HG03196 (cell line): Measurements from ENCODE around the gene UST.
"Not testable (repeated sequence)": the region's sequence is repeated elsewhere in the genome, so short reads cannot be mapped to it uniquely, and the experiment has no call there.

ENCODE experiments used
- ATAC-seq: cut with Tn5 transposase; IDR thresholded peaks from one replicate; pipeline ENCODE4 v1.9.1; 2021; ENCODE audit not compliant: unreplicated experiment

Gene UST

DNA sequence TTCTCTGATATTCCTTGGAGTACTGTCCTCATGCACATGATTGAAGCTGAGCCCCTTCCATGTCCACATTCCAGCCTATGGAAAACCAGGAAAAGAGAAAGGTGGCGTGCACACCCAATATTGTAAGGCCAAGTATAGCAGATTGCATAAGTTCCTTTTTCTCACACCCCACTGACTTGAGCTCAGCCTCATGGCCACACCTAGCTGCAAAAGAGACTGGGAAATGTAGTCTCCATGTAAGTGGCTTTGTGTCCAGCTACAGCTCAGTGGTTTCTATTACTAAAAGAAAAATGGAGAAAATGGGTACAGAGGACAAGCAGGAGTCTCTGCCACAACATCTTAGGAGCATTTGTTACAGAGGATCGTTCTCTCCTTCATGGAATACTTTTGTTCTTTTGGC is 10.8 kb upstream of the UST start:
- ATAC-seq, result no peak

DNA sequence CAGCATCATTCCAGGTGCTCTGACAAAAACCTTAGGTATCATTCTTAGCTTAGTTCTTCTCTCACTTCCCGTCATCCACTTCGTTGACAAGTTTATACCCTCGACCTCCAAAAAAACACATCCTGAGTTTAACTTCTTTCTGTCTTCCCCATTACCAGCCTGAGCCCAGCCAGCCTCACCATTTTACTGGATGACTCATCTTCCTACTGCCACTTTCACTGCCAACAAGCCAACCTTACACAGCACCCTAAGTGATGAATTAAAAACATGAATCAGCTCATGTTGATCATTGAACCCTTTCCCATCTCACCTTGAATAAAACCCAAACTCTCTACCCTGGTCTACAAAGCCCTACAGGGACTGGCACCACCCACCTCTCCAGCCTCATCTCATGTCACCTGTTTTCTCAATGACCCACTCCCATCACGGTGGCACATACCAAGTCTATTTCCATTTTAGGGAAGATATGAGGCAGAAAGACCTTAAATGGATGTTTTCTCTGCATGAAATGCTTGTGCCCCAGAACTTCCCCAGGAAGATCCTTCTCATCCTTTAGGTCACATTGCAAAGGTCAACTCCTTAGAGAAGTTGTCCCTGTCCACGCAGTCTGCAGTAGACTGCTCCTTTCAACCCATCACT is 9.9 kb upstream of the UST start:
- ATAC-seq, result no peak

DNA sequence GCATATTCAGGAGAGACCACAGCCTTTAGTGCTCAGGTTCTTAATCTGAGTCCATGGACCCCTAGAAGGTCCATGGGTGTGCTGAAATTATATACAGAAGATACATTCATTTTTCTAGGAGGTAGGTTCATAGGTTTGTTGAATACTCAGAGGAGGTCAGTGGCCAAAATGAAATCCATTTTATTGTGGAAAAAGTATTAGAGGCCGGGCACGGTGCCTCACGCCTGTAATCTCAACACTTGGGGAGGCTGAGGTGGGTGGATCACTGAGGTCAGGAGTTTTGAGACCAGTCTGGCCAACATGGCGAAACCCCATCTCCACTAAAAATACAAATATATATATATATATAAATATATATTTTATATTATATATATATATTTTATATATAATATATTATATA is 9.0 kb upstream of the UST start:
- ATAC-seq, result no peak

DNA sequence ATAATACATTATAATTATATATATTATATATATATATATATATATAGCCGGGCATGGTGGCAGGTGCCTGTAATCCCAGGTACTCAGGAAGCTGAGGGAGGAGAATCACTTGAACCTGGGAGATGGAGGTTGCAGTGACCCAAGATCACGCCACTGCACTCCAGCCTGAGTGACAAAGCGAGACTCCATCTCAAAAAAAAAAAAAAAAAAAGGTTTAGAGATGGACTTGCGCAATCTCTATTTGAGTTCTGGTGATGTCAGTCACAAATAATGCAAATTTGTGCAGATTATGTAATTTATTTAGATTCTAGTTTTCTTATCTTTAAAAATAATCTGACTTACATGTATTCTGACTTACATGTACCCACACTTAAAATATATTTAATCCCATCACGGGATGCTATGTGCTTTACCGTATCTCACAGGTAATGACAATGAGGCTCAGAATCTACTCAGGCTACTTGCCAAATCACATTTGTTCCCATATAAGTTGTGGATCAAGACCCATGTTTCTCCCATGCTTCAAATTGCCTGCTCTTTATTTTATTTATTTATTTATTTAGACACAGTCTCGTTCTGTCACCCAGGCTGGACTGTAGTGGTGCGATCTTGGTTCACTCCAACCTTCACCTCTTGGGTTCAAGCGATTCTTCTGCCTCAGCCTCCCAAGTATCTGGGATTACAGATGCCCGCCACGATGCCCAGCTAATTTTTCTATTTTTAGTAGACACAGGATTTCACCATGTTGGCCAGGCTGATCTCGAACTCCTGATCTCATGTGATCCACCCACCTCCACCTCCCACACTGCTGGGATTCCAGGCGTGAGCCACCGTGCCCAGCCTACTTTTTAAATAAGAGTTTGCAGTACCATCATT is 7.6 kb upstream of the UST start:
- no peak for ATAC-seq

DNA sequence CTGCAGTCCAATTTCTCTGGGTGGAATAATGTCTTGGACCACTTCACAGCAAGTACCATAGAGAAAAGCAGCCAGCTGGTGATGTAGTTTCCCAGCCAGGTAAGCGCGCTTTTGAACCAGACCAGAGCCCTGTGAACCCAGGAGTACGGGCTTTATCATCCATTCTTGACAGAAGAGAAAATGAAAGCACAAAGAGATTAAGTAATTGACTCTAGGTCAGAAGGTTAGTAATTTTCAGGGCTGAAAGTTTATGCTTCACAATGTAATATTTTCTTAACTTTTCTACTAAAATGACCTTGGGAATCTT is 7.1 kb upstream of the UST start:
- no peak for ATAC-seq

DNA sequence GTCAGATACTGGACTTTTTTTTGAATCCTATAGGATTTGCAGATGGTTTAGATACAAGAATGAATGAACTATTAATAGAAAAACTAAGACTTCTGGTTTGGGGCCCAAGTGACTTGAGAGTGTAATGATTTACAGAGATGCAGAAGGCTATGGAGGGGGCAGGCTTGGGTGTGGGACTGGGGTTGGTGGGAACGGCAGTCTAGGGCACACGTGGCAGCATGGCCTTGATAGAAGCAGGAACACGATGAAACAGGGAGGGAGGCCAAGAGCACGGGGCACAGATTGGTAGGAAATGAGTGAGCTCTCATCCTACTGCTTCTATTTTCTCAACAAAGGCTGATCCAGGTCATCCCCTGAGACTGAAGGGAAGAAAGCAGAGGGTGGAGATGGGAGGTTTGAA is 3.4 kb upstream of the UST start:
- ATAC-seq, result no peak

DNA sequence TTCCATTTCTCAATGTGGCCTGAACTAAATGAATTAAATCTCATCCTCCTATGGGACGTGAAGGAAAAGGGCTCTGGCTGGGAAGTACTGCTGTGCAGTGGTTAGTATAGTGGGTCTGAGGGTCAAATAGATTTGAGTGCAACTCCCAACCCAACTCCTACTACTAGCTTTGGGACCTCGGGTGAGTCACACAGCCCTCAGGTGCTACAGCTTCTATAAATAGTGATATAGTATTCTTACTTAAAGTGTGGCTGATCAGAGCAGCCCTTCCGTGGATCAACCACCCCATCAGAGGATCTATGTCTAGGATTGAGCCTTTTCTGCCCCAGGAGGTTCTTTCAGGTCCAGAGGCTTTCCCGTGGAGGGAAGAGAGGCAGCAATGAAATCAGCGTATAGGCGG is 904 bp upstream of the UST start:
- ATAC-seq, result no peak

DNA sequence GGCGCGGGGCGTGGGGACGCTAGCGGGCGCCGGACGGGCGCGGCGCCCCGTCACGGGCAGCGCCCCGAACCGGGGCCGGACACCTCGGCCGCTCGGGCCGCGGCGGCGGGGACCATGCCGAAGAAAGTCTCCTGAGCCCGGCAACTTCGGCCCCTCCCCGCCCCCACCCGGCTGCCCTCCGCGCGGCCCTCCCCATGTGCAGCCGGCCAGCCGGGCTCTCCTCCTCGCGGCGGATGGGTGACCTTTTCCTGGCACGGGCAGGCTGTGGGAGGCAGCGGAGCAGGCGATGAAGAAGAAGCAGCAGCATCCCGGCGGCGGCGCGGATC is 278 bp downstream of the UST start:
- ATAC-seq, result peak; percentile 23

DNA sequence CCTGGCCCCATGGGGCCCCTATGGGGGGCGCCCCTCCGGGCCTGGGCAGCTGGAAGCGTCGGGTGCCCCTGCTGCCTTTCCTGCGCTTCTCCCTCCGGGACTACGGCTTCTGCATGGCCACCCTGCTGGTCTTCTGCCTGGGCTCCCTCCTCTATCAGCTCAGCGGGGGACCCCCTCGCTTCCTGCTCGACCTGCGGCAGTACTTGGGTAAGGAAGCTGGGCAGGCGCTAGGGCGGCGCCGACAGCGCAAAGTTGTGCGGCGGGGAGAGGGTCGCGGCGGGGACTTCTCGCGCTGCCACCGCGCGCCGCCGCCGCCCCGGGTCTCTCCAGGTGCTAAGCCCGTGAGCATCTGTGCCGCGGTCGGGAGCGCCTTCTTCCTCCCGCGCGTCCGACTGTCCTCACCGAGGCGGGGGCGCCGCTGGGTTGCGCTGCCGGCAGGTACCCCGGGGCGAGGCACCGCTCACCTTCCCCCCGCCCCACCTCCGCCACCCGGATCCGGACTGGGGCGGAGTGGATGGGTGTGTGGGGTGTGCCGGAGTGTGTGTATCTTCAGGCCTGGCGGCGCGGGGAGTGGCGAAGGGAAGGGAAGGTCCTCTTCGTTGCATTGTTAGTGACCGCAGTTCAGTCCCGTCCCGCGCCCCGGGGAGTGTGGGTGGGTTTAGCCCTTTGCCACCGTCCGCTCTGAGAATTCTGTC is 788 bp downstream of the UST start:
- no peak for ATAC-seq

DNA sequence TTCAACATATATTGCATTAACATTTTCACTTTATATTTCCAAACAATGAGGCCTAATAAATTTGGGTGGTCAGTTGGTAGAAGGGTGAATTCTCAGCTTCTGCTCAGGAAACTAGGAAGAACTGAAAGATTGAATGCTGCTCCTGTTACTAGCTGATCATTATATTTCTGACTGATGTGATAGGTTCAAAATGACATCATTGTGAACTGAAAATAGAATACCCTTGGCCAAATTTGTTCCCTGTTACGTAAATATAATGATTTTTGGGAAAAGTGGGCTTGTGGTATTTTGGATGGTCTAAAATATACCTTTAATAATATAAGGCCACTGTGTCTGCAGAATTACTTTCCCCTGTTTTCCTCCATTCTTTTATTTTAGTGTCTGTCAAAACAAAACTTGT is 2.8 kb downstream of the UST start:
- no peak for ATAC-seq

DNA sequence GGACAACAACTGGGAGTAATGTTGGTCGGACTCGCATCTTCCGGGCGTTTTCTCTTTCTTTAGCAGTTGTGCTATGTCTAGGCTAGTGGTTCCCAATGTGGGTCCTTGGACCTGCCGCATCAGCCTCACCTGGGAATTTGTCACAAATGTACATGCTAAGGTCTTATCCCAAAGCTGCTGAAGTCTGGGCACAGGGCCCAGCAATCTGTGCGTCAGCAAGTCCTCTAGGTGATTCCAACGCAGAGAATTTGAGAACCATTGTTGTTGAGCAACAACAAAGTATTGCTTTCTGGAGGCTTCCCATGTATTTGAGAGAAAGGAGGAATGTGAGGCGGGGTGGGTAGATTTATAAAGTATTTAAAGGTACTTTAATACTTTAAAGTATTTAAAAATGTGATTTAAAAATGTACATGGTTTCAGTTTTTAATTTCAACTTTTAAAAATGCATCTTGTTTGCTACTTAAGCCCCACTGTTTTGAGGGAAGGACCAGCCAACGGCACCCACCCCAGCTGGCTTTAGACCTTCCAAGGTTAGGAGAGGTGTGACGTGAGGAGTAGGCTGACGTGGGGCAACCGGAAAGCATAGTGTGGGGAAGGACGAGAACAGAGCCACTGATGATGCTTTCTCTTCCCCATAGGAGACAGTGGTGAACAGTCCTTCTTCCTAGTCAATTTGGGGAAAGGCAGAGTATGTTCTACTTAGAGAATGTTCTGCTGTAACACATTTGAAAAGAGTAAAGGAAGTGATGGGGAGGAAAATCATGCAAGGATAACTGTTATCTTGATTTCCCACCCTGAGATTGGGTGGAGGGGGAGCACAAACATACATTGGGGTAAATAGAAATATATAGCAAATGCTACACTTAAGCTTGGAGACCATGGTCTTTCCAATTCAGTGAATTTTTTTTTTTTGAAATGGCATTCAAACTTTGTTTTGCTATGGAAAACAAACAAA is 4.3 kb downstream of the UST start:
- no peak for ATAC-seq

DNA sequence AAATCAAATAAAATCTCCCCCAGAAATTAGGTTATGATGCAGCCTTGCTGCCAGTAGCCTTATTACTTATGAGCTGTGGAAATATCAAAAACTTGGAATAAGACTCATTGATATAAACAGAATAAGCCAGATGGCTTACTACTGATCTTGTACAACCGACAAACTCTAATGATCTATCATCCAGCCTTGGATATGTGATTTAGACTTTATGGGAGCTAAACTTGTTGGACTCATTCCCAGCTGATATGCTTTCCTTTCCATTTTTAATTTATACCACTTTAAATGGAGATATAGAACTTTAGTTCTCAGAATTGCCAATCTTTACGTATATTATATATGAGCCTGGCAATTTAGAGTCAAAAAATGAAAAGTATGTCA is 5.0 kb downstream of the UST start:
- no peak for ATAC-seq

DNA sequence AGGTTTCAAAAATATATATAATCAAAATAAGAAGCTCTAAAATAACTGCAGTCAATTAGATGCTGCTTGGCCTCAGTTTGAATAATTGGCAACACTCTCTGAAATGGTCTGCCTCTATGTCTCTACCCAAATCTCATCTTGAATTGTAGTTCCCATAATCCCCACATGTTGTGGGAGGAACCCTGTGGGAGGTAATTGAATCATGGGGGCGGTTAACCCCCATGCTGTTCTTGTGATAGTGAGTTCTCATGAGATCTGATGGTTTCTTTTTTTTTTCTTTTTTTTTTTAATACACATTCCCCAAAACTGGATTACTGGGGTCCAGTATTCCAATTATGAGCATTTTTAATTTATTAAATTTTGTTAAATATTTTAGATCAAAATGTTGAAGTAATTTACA is 8.5 kb downstream of the UST start:
- not testable (repeated sequence) for ATAC-seq

DNA sequence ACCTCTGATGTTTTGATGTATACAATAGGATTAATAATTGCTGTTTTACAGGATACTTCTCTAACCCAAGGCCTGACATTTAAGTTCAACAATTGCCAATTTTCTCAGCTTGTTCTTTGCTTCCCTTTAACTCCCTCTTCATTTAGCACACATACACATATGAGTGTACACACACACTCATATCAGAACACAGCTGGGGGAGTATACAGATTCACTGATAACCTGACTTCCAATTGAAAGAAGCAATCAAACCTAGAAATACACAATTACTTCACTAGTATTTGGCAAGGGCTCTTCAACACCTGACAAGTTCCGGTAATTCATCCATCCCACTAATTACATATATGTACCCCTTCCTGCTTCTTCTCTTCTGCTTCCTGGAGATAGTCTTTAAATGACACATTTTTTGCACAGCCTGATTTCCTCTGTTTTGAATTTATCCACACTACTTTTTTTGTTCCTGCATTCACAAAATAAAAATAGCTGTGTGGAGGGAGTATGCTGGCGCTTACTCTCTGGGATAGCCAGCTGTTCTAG is 11.2 kb downstream of the UST start:
- no peak for ATAC-seq

DNA sequence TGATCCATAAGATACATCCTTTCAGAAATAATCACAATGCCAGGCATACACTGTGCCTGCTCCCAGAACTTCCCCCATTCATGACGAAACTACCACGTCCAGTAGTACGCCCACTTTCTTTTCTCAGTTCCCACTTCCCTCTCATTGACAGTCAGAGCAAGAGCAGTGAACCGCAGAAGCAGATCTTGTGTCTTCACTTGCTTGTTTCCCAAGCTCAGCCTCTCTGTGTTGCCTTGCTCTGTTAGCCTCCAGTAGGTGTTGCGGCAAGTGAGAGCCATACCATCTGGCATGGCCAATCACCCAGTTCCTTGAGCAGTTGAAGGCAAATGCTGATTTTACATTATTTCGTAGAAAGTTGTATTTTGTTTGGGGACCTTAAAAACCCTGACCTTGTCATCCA is 11.7 kb downstream of the UST start:
- peak; percentile 73 for ATAC-seq

DNA sequence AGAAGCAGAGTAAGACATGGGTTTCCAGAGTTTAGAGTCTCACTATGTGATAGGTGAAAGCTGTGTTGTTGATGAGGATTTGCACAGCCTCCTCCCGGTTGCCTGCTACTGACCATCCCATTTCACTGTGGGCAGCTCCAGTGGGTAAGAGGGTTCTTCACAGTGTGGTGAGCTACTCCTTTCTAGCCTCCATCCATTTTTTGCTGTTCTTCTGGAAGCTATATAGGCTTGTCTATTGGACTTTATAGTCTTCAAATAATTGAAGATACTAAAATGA is 13.4 kb downstream of the UST start:
- no peak for ATAC-seq

DNA sequence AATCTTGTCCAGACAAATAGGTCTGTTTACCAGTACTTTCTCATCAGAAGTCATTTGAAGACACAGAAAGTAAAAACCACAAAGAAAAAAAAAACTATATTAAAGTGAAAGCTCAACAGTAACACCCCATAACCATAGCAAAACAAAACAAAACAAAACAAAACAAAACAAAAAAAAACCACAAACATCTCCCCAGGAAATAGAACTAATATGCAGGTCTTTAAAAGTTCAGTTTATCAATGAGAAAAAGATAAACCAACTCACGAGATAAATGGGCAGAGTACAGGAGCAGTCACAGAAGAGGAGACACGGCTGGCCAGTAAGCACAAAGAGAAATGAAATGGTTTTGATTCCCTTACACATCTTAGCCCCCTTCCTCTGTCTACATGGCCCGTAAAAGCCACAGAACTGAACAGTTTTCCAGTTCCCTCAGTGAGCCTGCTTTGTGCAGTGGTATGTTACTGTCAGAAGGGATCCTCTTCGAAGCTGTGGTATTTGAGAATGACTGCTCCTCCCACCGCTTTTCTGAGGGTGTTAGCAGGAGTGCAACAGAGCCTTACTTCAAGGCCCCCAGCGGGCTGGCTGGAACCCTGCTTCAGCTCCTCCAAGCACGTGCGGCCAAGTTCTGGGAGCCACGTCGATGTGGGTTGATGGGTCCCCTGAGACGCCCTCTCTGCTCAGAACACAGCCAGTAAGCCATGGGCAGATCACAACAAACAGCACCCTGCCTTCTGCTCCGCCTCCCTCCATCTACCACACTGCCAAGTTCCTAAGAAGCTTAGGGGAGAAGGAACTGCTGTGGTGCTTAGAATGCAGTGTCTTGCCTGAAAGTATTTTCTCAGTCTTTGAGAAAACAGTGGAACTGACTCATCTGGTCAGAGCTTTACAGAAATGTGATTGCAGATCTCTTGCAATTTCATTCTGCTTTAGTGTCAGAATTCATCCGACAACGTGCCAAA is 14.0 kb downstream of the UST start:
- ATAC-seq, result peak; percentile 39

DNA sequence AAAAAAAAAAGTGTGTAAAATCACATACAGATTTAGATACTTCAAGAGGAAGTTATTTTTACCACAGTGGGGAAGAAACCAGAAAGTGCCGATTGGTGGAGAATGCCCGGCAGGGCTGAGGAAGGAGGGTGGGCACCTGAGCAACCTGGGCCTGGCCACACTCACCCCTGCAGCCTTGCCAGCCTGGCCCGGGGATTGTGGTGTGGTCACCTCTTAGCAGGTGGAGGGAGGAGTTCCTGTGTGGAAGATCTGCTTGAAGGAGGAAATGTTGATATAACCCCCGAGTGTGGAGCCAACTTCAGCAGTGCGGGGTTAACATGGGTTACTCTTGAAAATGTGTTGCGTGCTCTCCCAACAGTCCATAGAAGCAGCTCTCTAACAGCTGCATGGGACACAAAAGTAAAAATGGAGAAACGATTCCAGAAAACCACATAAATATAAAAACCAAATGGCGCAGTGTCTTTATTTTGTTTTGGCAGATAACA is 14.7 kb downstream of the UST start:
- peak; percentile 14 for ATAC-seq

DNA sequence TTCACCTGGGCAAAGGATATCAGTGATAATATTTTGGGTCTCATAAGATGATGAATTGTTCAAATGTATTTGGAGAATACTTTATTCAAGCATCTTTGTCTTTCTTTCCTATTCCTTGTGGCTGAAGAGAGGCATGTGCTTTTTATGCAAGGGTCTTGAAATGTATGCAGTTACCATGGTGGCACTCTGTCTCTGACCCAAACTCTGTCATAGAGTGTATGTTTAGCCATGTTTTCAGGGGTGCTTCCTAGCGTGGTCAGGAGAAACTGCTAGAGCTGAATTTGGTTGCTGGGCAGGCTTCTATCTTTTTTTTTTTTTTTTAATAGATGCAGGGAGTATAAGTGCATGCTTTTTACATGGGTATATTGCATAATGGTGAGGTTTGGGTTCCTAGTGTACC is 15.4 kb downstream of the UST start:
- no peak for ATAC-seq
